Cardiac muscle cell (in vitro differentiated cells and primary cell): ENCODE data around the gene ZSCAN31. TPM values are rescaled to one million over a fixed set of nuclear protein-coding genes. Genes with fewer than 3 reads are reported as not detected.

ENCODE experiments used
- DNase-seq, 2 donors: peaks; one replicate each; pipeline versions ENCODE4 v3.0.0 to v3.0.0-alpha.2; 2010 to 2017; ENCODE audit warnings: low read depth in 1 of 2, low spot score in 1 of 2
- H3K27ac ChIP-seq: fragments of 200-600 bp; sonication (generic); 2 replicates; pipeline ENCODE4 v1.5.1; 2016
- H3K27me3 ChIP-seq: fragments of 200-600 bp; sonication (generic); 2 replicates; pipeline ENCODE4 v1.6.0; 2016; ENCODE audit warnings: control low read depth
- H3K36me3 ChIP-seq: fragments of 200-600 bp; sonication (generic); 2 replicates; pipeline ENCODE4 v1.5.1; 2016; ENCODE audit warnings: control low read depth
- H3K4me1 ChIP-seq: fragments of 200-600 bp; sonication (generic); 2 replicates; pipeline ENCODE4 v1.8.1; 2017; ENCODE audit warnings: low read depth, mild to moderate bottlenecking, mixed run types
- H3K4me3 ChIP-seq: fragments of 200-600 bp; sonication (generic); 2 replicates; pipeline ENCODE4 v1.5.1; 2016; ENCODE audit warnings: mild to moderate bottlenecking
- H3K9me3 ChIP-seq: fragments of 200-600 bp; sonication (generic); 2 replicates; pipeline ENCODE4 v1.5.1; 2017; ENCODE audit warnings: low read depth, mild to moderate bottlenecking, control low read depth
- CTCF ChIP-seq: IDR thresholded peaks from 2 replicates; pipeline ENCODE4 v1.5.1; 2012; ENCODE audit warnings: low read depth, mild to moderate bottlenecking, low read length
- polyA plus RNA-seq: library from polyadenylated mRNA; unstranded; fragments of >200 nt; fragmentation: Nextera tagmentation; extraction: Ambion mirVana; gene quantifications from 2 replicates; pipeline ENCODE4 v1.2.1, GENCODE V29; 2016
- total RNA-seq: library from RNA; depleted of rRNA; stranded (reverse); fragments of >200 nt; gene quantifications from 2 replicates; pipeline ENCODE4 v1.2.3, GENCODE V29; 2016

Gene ZSCAN31
- total RNA-seq (5.0 and 8.1 TPM in 2 replicates), polyA plus RNA-seq (3.8 and 6.8 TPM in 2 replicates)

- Histone ChIP-seq H3K4me1 (peaks cover 5% of the 10 kb centered on the region), H3K9me3 (no peaks in the 10 kb centered on the region), H3K4me3 (peak within 1 kb of the TSS; percentile 73), H3K36me3 (no peaks in the 10 kb centered on the region), H3K27me3 (no peaks in the 10 kb centered on the region), H3K27ac (peak within 1 kb of the TSS; percentile 100)
- TF ChIP-seq CTCF, result no peak
- DNase-seq, result peak; percentile 98 to 99
These were observed at the start of gene ZSCAN31 for GRCh38 chr6:28335564-28336283. ZSCAN31 (minus strand) TSS chr6:28336148; CDS start chr6:28329683, 6,465 bp downstream.

GRCh38 chr6:28384143-28384533 is 48.2 kb upstream of the ZSCAN31 start:
- Histone ChIP-seq H3K36me3 (peaks cover 24% of the 10 kb centered on the region), H3K27ac (peak overlapping the region; percentile 85), H3K4me3 (no peak overlapping the region), H3K9me3 (no peaks in the 10 kb centered on the region), H3K4me1 (peaks cover 3% of the 10 kb centered on the region), H3K27me3 (no peaks in the 10 kb centered on the region)
- DNase-seq, result no peak
- TF ChIP-seq CTCF, result no peak

GRCh38 chr6:28383235-28384142 is 47.5 kb upstream of the ZSCAN31 start:
- peak overlapping the region; percentile 85 for H3K27ac ChIP-seq
- H3K4me3 ChIP-seq, result peak overlapping the region; percentile 30
- TF ChIP-seq CTCF, result peak; percentile 58
- no peaks in the 10 kb centered on the region for H3K27me3 ChIP-seq
- H3K36me3 ChIP-seq, result peaks cover 26% of the 10 kb centered on the region
- DNase-seq, result peak; percentile 92 to 95
- H3K9me3 ChIP-seq, result no peaks in the 10 kb centered on the region
- peaks cover 3% of the 10 kb centered on the region for H3K4me1 ChIP-seq

GRCh38 chr6:28380381-28380780 is 44.4 kb upstream of the ZSCAN31 start:
- DNase-seq, result no peak
- Histone ChIP-seq H3K27me3 (no peaks in the 10 kb centered on the region), H3K4me3 (no peak overlapping the region), H3K9me3 (no peaks in the 10 kb centered on the region), H3K36me3 (peaks cover 27% of the 10 kb centered on the region), H3K27ac (no peak overlapping the region), H3K4me1 (peaks cover 3% of the 10 kb centered on the region)
- TF ChIP-seq CTCF, result no peak

- Histone ChIP-seq H3K27me3 (no peaks in the 10 kb centered on the region), H3K9me3 (no peaks in the 10 kb centered on the region), H3K4me3 (no peak overlapping the region), H3K36me3 (peaks cover 20% of the 10 kb centered on the region), H3K4me1 (no peaks in the 10 kb centered on the region), H3K27ac (no peak overlapping the region)
- TF ChIP-seq CTCF, result no peak
- DNase-seq, result no peak
These were observed 42.7 kb upstream of the ZSCAN31 start for GRCh38 chr6:28378644-28379043.
